ENCODE data around the gene AZIN2. TPM values are rescaled to one million over a fixed set of nuclear protein-coding genes. Genes with fewer than 3 reads are reported as not detected.
"Not testable (repeated sequence)": the region's sequence is repeated elsewhere in the genome, so short reads cannot be mapped to it uniquely, and the experiment has no call there.

The AZIN2 gene
- total RNA-seq, 2 experiments from 2014 or later = 3.9 to 4.5 TPM

- no peak overlapping the region for H3K4me3 Mint-ChIP-seq
- peaks cover 44% of the 10 kb centered on the region for H3K9me3 Mint-ChIP-seq
- POLR2A ChIA-PET = no interaction called here
- peaks cover 24% of the 10 kb centered on the region for H3K27me3 Mint-ChIP-seq
- no peak for DNase-seq
- peaks cover 26% of the 10 kb centered on the region for H3K36me3 Mint-ChIP-seq (ENCODE audit: low read depth)
- no peaks in the 10 kb centered on the region for H3K4me1 Mint-ChIP-seq
- no peak overlapping the region for H3K27ac Mint-ChIP-seq
- CTCF ChIA-PET = interaction anchor here (0.9 kb wide), 1 partner anchor 10 kb away, joined by 3 read pairs; no protein-coding TSS in a partner anchor
Observed at GRCh38 chr1:33065301-33065700, 15.7 kb upstream of the AZIN2 start.

DNA sequence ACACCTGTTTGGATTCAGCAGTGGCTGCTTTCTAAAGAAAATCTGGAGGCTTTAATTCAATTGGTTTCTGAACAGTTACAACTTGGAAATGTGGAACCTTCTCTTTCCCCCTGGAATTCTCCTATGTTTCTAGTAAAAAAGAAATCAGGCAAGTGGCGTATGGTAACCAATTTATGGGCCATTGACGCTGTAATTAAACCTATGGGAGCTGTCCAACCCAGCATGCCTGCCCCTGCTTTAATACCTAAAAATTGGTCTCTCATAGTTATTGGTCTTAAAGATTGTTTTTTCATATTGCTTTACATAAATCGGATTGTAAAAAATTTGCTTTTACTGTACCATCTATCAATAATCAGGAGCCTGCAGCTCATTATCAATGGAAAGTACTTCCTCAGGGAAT is 14.5 kb upstream of the AZIN2 start:
- DNase-seq, H3K27ac Mint-ChIP-seq, CTCF ChIA-PET, H3K4me1 Mint-ChIP-seq, H3K4me3 Mint-ChIP-seq, POLR2A ChIA-PET: not testable (repeated sequence)
- H3K9me3 Mint-ChIP-seq = peaks cover 41% of the 10 kb centered on the region
- peaks cover 26% of the 10 kb centered on the region for H3K36me3 Mint-ChIP-seq (ENCODE audit: low read depth)
- H3K27me3 Mint-ChIP-seq = peaks cover 31% of the 10 kb centered on the region

DNA sequence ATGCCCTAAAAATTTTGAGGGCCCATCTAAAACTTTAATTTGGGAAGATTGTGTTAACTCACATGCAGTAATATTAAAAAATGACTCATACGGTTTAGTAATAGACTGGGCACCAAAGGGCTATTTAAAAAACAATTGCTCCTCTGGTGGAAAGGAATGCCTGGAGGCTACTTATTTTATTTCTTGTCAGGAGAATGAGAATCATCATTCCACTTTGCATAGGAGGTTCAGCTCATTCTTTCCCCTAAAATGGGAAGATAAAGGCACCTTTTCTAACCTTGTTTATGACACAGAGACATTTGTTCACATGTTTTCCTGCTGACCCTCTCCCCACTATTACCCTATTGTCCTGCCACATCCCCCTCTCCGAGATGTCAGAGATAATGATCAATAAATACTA is 12.8 kb upstream of the AZIN2 start:
- CTCF ChIA-PET, H3K4me3 Mint-ChIP-seq, H3K27ac Mint-ChIP-seq, H3K4me1 Mint-ChIP-seq, DNase-seq, POLR2A ChIA-PET: not testable (repeated sequence)
- Mint-ChIP-seq H3K36me3 (ENCODE audit: low read depth) (peaks cover 21% of the 10 kb centered on the region), H3K9me3 (peaks cover 33% of the 10 kb centered on the region), H3K27me3 (peaks cover 29% of the 10 kb centered on the region)

GRCh38 chr1:33070628-33071027 is 10.3 kb upstream of the AZIN2 start:
- Mint-ChIP-seq H3K4me3 (no peak overlapping the region), H3K27me3 (peaks cover 24% of the 10 kb centered on the region), H3K27ac (no peak overlapping the region), H3K9me3 (peaks cover 12% of the 10 kb centered on the region), H3K4me1 (peaks cover 8% of the 10 kb centered on the region), H3K36me3 (ENCODE audit: low read depth) (peaks cover 4% of the 10 kb centered on the region)
- DNase-seq = no peak
- CTCF ChIA-PET = interaction anchor here (0.7 to 1.1 kb wide), 2 partner anchors 15 to 39 kb away, joined by 3 read pairs; no protein-coding TSS in a partner anchor
- POLR2A ChIA-PET = no interaction called here

DNA sequence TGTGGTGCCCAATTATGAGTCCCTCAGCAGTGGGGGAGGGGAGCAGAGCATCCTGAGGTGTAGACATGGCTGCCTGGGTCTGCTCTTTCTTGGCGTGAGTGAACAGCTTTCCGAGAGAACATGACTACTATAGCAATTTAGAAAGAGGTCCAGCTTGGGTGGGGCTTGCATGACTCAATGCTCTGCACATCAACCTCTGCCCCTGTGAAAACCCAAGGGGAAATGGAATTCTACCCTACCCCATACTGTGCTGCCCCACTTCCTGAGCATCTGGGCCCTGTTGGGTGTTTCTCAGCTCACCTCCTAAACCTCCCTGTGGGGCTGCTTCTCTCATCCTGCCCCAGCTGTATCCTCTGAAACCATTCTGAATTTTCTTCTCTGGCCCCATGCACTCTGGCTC is 8.2 kb upstream of the AZIN2 start:
- peaks cover 21% of the 10 kb centered on the region for H3K27me3 Mint-ChIP-seq
- H3K4me3 Mint-ChIP-seq = no peak overlapping the region
- H3K27ac Mint-ChIP-seq = no peak overlapping the region
- peaks cover 8% of the 10 kb centered on the region for H3K4me1 Mint-ChIP-seq
- ChIA-PET POLR2A (no interaction called here), CTCF (interaction anchor here (1.0 kb wide), 1 partner anchor 18 kb away, joined by 4 read pairs; no protein-coding TSS in a partner anchor)
- peaks cover under 1% of the 10 kb centered on the region for H3K9me3 Mint-ChIP-seq
- H3K36me3 Mint-ChIP-seq (ENCODE audit: low read depth) = no peaks in the 10 kb centered on the region
- no peak for DNase-seq

DNA sequence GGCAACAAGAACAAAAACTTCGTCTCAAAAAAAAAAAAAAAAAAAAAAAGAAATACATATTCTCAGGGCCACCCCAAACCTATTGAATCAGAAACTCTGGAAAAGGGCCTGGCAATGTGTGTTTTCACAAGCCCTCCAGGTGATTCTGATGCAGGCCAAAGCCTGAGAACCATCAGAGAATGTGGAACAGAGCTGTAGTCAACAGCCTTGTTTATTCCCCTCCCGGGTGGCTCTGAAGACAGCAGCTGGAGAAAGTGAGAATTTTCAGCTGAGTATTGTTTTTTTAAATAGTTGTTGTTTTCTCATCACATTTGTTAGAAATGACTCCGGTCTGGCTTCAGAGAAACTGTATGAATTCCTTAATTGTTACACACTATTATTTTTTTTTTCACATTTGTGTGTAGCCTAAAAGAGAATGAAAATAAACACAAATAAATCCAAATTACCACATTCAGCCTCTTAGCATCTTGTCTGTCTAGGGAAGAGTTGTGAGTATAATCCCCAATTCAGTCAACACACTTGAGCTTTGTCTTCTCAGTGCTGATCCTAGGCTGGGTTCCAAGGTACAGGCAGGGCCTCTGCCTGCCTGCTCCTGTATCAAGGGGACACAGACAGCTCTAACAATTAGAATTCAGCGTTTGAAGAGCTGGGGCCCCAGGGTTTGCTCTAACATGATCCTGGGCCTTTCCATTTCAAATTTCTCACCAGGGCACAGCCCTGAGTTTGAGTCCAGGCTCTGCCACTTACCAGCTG is 6.6 kb upstream of the AZIN2 start:
- Mint-ChIP-seq H3K4me3 (no peak overlapping the region), H3K36me3 (ENCODE audit: low read depth) (no peaks in the 10 kb centered on the region), H3K27ac (no peak overlapping the region), H3K9me3 (no peaks in the 10 kb centered on the region), H3K27me3 (peaks cover 15% of the 10 kb centered on the region), H3K4me1 (peaks cover 8% of the 10 kb centered on the region)
- POLR2A ChIA-PET = no interaction called here
- DNase-seq = no peak
- CTCF ChIA-PET = interaction anchor here (0.7 to 1.1 kb wide), 2 partner anchors 20 to 110 kb away, joined by 3 read pairs; partner anchors contain the start of gene RNF19B

- no peak overlapping the region for H3K27ac Mint-ChIP-seq
- ChIA-PET POLR2A (interaction anchor here (0.6 kb wide), 1 partner anchor 54 kb away, joined by 3 read pairs; no protein-coding TSS in a partner anchor), CTCF (interaction anchor here (0.7 kb wide), 1 partner anchor 163 kb away, joined by 3 read pairs; no protein-coding TSS in a partner anchor)
- no peak overlapping the region for H3K4me3 Mint-ChIP-seq
- DNase-seq = no peak
- H3K9me3 Mint-ChIP-seq = no peaks in the 10 kb centered on the region
- H3K27me3 Mint-ChIP-seq = peaks cover 14% of the 10 kb centered on the region
- no peaks in the 10 kb centered on the region for H3K36me3 Mint-ChIP-seq (ENCODE audit: low read depth)
- H3K4me1 Mint-ChIP-seq = peaks cover 21% of the 10 kb centered on the region
Observed at GRCh38 chr1:33078030-33078591, 2.8 kb upstream of the AZIN2 start.

DNA sequence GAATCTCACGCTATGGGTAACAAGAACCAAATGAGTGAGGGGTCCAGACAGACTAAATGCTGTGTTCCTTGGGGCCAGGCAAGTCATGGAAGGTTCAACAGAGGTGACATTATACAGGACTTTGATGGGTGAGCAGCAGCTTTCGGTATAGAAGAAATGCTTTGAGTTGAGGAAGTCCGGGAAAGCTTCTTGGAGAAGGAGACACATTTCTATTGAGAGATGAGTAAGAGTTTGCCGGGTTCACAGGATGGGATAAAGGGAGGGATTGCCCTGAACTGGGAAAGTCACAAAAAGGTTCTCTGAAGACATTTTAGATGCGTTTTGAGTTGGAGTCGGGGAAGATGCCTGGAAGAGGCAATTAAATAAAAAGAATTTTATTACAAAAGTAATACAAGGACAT is 580 bp upstream of the AZIN2 start:
- H3K27me3 Mint-ChIP-seq = peaks cover 19% of the 10 kb centered on the region
- no peaks in the 10 kb centered on the region for H3K36me3 Mint-ChIP-seq (ENCODE audit: low read depth)
- POLR2A ChIA-PET = interaction anchor here (0.6 to 1.8 kb wide), 5 partner anchors 9 to 116 kb away, joined by 3 to 7 read pairs (median 4); partner anchors contain the start of gene RNF19B
- CTCF ChIA-PET = interaction anchor here (0.8 to 1.8 kb wide), 8 partner anchors 16 to 368 kb away, joined by 3 to 11 read pairs (median 4); no protein-coding TSS in a partner anchor
- H3K27ac Mint-ChIP-seq = no peak overlapping the region
- no peaks in the 10 kb centered on the region for H3K9me3 Mint-ChIP-seq
- peak overlapping the region; percentile 73 for H3K4me3 Mint-ChIP-seq
- no peak for DNase-seq
- H3K4me1 Mint-ChIP-seq = peaks cover 21% of the 10 kb centered on the region

DNA sequence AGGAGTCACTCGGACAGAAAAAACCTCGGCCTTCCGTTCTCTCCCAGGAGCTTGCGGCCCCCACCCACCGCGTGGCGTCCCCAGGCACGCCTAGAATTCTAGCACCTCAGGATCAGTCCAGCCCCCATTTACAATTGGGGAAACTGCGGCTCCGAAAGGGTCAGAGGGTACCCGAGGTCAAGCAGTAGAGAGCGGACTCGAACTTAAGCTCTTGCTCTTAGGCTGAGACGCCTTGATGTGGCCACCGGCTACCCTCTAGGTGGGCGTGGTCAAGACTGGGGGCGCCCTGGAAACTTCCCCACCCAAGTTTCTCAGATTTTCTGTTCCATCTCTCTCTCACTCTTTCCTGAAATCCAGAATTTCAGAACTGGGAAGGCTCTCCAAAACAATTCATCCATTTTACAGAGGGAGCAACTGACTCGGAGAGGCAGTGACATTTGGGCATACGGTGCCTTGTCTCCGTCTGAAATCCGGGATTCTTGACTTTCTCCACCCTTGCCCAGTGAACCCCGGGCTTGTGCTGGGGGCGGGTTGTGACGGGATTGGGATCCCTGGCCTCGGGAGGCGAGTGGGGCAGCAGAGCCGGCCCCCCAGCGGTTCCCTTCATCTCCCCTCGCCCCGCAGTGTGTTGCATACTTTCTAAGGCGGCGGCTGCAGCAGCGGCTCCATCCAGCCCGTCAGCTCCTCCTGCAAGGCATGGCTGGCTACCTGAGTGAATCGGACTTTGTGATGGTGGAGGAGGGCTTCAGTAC is 777 bp downstream of the AZIN2 start:
- H3K27me3 Mint-ChIP-seq = peaks cover 19% of the 10 kb centered on the region
- H3K27ac Mint-ChIP-seq = no peak overlapping the region
- POLR2A ChIA-PET = interaction anchor here (1.1 to 1.8 kb wide), 2 partner anchors 46 to 100 kb away, joined by 4 to 7 read pairs; partner anchors contain the start of gene TRIM62
- peaks cover 24% of the 10 kb centered on the region for H3K4me1 Mint-ChIP-seq
- no peaks in the 10 kb centered on the region for H3K9me3 Mint-ChIP-seq
- no peaks in the 10 kb centered on the region for H3K36me3 Mint-ChIP-seq (ENCODE audit: low read depth)
- H3K4me3 Mint-ChIP-seq = peak overlapping the region; percentile 73
- DNase-seq = no peak
- CTCF ChIA-PET = interaction anchor here (0.5 to 1.4 kb wide), 4 partner anchors 45 to 369 kb away, joined by 3 to 6 read pairs (median 3); no protein-coding TSS in a partner anchor

GRCh38 chr1:33082575-33083108 is 1.7 kb downstream of the AZIN2 start:
- Mint-ChIP-seq H3K27me3 (peaks cover 16% of the 10 kb centered on the region), H3K4me1 (peaks cover 26% of the 10 kb centered on the region), H3K9me3 (no peaks in the 10 kb centered on the region), H3K27ac (no peak overlapping the region), H3K36me3 (ENCODE audit: low read depth) (no peaks in the 10 kb centered on the region), H3K4me3 (peak overlapping the region; percentile 4)
- ChIA-PET POLR2A (interaction anchor here (1.2 kb wide), 1 partner anchor 27 kb away, joined by 3 read pairs; no protein-coding TSS in a partner anchor), CTCF (interaction anchor here (0.5 to 2.1 kb wide), 4 partner anchors 13 to 206 kb away, joined by 3 to 8 read pairs (median 4); no protein-coding TSS in a partner anchor)
- no peak for DNase-seq

GRCh38 chr1:33085332-33085731 is 4.4 kb downstream of the AZIN2 start:
- no peak for DNase-seq
- Mint-ChIP-seq H3K9me3 (no peaks in the 10 kb centered on the region), H3K4me1 (peaks cover 38% of the 10 kb centered on the region), H3K27me3 (peaks cover 16% of the 10 kb centered on the region), H3K27ac (no peak overlapping the region), H3K36me3 (ENCODE audit: low read depth) (no peaks in the 10 kb centered on the region), H3K4me3 (no peak overlapping the region)
- ChIA-PET CTCF (interaction anchor here (0.9 to 5.4 kb wide), 5 partner anchors 11 to 373 kb away, joined by 3 to 40 read pairs (median 13); no protein-coding TSS in a partner anchor), POLR2A (interaction anchor here (0.5 kb wide), 1 partner anchor 122 kb away, joined by 3 read pairs; no protein-coding TSS in a partner anchor)

DNA sequence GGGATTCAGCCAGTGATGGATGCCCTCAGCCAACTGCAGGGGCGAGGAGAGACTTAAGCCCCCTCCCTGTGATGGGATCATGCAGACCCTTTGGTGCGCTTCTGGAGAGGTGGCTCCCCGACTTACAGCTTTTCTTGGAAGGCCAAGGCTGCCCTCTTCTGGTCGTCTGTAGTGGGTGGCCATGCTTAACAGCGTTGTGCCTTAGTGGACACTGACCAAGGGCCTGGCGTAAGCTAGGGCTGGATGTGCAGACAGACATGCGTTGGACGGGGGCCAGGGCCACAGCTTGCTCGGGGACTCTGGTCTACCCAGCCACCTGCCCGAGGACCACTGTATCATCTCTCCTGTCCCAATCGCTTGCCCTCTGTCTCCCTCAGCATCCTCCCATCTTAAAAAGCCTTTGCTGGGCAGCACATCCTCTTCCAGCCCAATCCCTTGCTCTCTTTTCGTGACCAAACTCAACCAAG is 5.5 kb downstream of the AZIN2 start:
- H3K9me3 Mint-ChIP-seq = no peaks in the 10 kb centered on the region
- DNase-seq = peak; percentile 56
- no peak overlapping the region for H3K4me3 Mint-ChIP-seq
- ChIA-PET POLR2A (no interaction called here), CTCF (interaction anchor here (0.6 to 5.4 kb wide), 11 partner anchors 10 to 851 kb away, joined by 3 to 40 read pairs (median 7); no protein-coding TSS in a partner anchor)
- peaks cover 32% of the 10 kb centered on the region for H3K4me1 Mint-ChIP-seq
- peaks cover 16% of the 10 kb centered on the region for H3K27me3 Mint-ChIP-seq
- H3K27ac Mint-ChIP-seq = no peak overlapping the region
- no peaks in the 10 kb centered on the region for H3K36me3 Mint-ChIP-seq (ENCODE audit: low read depth)
